B cell (primary cell): ENCODE data around the gene OR51A2.

Experiments used
- CTCF ChIP-seq: fragments of 200-600 bp; IDR thresholded peaks from one replicate; pipeline ENCODE4 v1.8.0; 2022; ENCODE audit warnings: antibody characterized with exemption, mild to moderate bottlenecking
- EZH2 ChIP-seq: IDR thresholded peaks from 2 replicates; pipeline ENCODE4 v1.6.1; 2012; ENCODE audit warnings: borderline replicate concordance, low read depth, mild to moderate bottlenecking, moderate library complexity, low read length; ENCODE audit not compliant: insufficient read depth, poor library complexity, severe bottlenecking

GRCh38 chr11:4932751-4933150, 22.8 kb downstream of the OR51A2 start:
- TF ChIP-seq CTCF (no peak), EZH2 (no peak)
